GM19025 (cell line): Measurements from ENCODE around the gene CCDC6.
"Not testable (repeated sequence)": the region's sequence is repeated elsewhere in the genome, so short reads cannot be mapped to it uniquely, and the experiment has no call there.

ENCODE experiments used
- ATAC-seq: cut with Tn5 transposase; IDR thresholded peaks from one replicate; pipeline ENCODE4 v1.9.1; 2021; ENCODE audit warnings: mild to moderate bottlenecking, low read depth, moderate library complexity; ENCODE audit not compliant: unreplicated experiment

CCDC6 gene

DNA sequence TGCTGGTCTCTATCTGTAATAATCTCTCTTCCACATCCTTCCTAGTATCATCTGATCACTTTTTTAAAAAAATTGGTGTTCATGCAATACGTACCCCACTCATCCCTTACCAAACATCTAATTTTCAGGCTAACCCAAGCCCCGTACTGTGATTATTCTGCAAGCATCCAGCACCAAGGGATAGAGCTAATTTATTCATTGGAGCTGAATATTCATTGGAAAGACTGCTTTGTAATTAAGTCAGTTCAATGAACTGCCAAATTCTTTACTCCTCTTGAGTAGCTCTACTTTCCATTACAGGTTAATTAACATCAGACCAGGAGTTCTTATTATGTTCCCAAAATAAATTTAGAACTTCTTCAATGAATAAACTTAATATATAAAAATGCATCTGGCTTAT is 86.7 kb downstream of the CCDC6 start:
- ATAC-seq = no peak

DNA sequence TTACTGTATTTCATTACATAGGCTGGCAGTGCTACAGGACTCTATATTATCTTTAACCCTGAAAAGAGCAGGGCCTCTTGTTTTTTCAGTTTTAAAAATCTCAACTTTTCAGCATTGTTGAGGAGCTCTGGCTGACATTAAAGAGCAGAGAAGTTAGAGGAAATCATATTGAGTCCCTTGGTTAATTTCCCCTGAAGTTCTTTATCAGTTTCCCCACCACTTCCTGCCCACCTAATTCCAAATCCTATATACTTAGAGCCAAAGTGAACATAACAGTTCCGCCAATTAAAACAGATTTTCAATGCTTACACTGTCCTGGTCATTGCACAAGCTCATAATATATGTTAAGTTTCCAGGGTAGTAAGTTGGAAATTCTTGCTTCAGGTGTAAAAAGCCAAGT is 87.1 kb downstream of the CCDC6 start:
- no peak for ATAC-seq

DNA sequence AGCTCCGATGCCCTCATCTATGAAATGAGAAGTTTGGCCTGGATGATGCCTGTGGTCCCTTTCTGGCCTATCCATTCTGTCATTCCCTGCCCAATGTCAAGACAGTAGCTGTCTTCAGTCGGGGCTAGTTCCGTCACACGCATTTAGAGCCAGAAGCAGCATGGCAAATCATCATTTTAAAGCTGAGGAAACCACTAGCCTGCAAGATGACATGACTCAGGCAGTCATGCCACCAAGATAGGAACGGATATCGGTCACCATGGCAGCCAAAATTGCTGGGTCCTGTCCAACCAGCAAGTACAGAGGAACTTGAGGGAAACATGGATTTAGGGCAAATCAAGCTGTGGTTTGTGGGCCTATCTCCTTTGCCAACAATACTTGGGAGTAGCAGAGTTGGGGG is 88.6 kb downstream of the CCDC6 start:
- no peak for ATAC-seq

DNA sequence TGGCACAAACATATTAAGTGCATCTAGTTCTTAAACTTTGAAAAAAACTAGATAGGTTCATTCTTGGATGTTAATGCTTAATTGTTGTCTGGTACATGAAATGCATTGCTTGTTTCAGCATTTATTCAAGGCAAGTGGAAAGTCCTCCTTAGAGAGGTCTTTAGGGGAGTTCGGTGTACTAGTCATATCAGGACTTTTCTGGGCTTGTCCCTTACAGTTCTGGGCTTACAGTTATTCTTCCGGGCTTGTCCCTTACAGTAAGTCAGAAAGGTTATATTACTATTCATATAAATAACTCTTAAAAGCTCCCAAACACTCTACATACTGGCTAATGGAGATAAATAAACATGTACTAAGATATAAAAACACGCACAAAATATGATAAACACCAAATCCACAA is 91.5 kb downstream of the CCDC6 start:
- ATAC-seq = no peak

DNA sequence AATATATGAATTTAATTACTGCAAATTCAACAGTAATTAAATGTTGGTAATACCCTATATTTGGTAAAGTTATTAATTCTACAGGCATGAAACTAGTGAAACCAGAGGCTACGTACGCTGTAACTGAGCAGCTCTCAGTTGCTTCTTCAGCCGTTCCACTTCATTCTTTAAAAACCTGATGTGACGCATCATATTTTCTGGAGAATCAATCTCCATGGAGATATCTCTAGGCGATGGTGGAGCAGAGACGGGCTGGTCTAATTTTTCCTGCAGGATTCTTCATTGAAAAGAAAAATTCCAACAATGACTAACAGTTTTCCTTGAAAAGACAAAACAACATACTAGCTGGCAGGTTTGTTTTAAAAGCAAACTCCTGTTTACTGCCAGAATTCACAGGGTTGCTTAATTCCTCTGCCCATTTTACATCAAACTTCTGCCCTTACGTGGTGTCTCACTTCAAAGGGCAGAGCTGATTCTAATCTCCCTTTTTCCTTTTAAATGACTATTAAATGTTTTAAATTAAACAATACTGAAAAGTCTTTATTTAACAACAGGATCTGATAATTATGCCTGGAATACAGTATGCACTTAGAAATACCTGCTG is 93.7 kb downstream of the CCDC6 start:
- no peak for ATAC-seq

DNA sequence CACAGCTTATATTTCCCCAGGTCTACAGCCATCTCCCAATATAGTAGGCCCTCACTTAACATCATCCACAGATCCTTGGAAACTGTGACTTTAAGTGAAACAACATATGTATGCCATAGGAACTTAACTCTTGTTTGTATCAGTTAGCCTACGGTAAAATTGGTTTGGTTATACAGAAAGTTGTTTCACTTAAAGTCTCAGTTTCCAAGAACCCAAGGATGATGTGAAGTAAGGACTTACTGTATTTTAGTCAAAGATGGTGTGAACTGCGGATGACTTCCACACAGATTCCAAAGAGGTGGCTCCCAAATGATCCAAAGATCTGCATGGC is 96.7 kb downstream of the CCDC6 start:
- ATAC-seq = no peak

DNA sequence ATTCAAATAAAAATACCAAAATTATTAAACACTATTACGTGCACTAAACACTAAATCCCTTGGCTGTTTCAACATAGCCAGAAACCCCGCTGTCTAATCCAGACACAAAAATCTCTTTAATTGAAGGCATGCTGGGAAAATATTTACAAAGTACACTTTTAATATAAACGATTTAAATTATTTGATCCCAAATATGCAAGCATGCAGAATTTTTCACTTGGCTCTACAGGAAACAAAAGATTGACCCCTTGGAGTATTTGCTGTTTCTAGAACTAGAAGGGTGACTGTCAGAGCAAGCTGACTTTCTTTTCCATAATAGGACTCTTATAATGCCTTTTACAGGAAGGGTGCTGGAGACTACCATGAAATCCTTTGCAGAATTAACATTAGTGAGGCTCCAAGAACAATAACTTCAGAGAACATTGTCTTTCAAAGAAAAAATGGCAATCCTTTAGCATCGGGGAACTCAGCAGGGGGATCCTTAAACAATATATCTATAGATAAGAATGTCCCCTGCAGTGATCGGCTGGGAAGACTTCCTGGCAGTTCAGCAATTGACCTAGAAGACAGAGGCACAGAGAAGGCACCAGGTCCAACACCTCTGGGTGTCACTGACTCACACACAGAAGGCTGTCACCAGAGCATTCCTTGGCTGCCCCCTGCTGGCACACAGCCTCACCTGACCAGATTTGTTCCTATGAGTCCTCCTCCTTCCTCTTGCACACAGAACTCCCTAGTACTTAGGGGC is 97.3 kb downstream of the CCDC6 start:
- ATAC-seq = peak; percentile 92

DNA sequence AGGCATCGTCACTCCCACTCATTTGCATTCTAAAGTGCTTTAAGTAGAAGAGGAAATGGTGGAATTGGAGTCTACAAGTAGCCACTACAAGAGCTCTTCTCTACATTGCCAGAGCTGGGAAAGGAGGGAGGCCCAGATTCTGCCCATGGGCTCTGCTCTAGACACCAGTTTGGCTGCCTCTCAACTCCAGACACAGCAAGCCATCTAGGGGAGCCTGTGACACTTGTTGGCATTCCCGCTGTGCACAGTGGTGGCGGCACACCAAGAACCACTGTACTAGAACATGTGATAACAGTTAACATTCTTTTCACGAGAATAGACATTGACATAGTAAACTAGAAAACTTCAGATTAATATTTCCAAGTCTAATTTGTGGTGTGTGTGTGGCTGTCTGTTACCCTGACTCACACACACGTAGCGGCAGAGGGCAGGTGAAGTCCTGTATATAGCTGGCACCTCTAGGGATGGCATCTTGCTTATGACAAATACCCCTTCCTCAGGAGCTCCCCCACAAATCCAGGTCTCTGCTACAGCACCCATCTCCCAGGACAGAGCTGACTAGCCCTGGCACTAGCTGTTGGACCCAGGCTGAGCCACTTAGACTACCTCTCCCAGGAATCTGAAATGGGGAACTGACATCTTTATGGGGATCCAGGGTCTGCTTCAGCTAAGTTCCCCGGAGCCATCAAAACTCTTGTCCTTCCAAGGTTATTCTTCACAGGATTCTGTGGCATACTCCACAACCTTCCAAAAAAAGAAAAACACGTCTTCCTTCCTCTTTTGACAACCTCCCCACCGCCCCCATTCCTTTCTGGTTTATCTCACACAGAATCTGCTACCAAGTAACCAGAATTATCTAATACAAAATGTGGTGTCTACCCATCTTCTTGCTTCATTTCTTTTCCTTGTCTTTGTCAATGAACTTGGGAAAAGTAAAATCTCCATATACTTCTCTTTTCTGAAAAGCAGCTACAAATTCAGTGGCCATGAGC is 98.4 kb downstream of the CCDC6 start:
- ATAC-seq = no peak

DNA sequence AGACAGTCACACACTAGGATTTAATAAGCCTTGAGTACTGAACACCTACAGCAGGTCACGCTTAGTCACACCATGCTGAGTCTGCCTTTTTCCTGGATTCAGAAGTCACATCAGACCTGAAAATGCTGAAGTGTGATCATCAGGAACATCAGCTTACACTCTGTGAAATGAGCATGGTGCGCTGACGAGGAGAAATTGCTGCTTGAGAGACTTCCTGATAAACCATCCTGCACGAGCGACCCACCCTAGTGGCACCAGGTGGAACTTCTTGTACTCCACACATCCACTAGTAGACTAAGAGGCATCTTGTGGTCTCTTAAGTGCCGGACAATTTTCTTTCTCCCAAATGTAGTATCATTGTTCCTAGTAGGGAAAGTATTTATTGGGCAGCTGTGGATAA is 101.3 kb downstream of the CCDC6 start:
- ATAC-seq = no peak

DNA sequence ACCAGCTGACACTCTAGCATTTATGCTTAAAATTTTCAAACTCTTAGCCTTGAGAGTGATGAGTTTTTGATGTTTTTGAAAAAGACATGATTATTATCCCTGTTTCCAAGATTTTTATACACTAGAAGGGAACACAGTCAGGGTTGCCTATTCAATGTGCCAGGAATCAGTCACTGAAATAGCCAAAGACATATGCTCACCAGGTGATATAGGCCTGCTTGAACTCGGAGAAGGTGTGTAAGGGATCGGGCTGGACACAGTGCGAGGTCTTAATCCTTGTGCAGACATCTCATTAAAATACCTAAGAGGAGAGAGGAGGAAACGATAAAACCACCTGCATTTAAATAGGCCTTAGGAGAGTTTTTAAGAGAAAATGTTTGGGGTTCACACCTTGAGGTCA is 102.1 kb downstream of the CCDC6 start:
- ATAC-seq = no peak

DNA sequence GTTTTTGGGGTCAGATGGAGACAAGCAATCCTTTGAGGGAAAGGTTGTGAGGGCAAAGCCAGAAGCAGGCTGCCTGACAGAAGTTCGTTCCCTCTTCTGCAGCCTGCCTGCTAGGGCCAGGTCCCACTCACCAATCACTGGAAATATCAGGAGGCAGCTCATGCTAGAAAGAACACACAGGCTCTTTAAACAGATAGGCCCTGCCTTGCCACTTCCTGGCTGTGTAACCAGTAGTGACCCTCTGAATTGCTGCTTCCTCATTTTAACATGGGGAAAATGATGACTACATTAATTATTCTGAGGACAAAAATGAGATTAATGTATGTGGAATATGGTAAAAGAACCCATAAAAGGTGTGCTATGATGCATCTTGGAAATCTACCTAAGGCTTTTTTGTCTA is 102.6 kb downstream of the CCDC6 start:
- ATAC-seq = no peak

DNA sequence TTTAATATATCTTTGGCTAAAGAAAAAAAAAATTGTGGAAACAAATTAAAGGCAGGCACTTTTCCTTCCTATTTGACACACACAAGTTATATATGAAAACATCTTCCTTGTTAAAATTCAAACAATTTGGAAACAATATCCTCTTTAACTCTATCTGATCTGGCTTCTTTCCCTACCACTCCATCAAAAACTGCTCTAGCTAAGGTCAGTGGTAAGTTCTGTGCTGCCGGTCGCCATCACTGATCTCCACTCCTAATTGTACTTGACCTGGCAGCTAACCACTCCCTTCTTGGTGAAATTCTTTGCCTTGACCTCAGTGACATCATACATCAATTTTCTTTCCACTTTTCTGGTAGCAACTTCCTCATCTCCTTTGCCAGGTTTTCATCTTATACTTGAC is 105.2 kb downstream of the CCDC6 start:
- ATAC-seq = no peak

DNA sequence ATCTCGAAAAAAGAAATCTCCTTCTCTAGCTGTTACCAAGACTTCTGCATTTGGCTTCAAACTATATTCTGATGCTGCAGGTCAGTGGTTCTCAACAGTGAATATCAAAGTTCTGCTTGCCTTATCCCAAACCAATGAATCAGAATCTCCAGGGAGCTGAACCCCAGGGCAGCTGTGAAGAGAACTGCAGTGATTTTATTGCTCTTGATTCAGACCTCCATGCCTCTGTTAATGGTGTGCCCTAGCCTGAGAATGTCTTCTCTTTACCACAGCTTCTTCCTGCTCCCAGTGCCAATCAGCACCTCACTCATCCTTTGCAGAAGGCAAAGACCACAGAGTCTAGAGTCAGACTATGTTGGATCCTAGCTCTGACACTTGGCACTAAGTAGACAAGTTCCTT is 106.9 kb downstream of the CCDC6 start:
- no peak for ATAC-seq

DNA sequence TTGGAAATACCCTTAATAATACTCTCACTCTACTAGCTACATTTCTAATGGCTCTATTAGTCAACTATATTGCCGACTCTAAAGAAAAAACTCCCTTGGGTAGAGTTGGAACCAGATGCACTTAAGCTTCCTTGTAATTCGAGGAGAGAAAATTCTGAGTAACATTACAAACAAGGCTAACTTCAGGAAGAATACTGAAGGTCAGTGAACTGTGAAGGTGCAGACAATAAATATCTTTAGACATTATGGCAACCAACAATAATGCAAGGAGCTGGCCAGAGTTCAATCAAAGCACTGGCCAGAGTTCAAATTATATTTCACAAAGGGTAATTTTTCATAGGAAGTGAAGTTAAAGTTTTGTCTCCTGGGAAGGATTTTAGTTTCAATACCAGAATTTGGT is 112.4 kb downstream of the CCDC6 start:
- no peak for ATAC-seq

DNA sequence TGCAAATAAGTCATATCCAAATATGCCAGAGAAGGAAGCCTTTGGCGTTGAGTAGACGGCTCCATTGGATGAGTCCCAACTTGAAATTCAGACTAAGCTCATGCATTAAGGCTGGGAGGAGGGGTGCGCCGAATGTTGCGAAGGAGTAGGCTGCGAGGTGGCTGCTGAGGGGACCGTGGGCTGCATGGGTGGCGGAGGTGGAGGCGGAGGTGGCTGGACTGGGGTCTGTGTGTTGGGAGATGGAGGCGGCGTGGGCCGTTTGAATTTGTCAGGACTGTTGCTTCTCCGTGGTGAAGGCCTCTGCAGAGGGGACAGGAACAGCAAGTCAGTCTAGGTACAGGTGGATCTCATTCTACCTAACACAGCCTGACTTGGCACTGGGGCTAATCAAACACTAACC is 113.5 kb downstream of the CCDC6 start:
- no peak for ATAC-seq

DNA sequence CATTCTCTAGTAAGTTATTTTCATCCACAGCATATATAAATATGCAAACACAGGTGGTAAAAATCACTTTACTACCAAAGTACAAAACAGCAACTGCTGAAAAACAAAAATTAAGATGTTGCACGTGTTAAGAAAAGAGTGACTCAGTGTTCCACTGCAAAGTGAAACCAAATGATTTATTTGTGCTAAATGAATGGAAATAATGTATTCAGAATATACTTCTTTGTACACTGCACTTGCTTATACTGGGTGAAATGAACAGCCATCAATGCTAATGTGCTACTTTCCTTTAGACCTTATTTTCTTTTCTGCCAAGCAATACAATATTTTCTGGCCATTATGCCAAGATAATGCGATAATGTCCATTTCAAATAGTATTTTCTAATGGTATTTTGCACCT is 114.8 kb downstream of the CCDC6 start:
- ATAC-seq = no peak

DNA sequence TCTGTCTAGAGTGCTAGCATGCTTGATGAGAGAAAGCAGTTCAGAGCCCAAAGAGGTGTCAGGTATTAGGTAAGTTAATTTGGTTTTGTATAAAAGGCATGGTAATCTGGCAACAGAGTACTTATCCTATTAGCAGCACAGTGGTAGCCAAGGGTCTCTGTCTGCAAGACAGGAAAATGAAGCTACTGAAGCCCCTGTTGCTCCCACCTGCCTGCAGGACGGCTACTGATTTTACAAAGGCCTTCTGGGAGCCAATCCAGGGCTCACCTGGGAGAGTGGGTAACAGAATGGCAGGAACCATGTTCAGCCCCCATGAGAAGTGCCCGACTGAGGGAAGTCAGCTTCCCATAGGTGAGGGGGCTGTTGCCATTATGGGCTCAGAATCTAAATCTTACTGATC is 116.3 kb downstream of the CCDC6 start:
- ATAC-seq = not testable (repeated sequence)

DNA sequence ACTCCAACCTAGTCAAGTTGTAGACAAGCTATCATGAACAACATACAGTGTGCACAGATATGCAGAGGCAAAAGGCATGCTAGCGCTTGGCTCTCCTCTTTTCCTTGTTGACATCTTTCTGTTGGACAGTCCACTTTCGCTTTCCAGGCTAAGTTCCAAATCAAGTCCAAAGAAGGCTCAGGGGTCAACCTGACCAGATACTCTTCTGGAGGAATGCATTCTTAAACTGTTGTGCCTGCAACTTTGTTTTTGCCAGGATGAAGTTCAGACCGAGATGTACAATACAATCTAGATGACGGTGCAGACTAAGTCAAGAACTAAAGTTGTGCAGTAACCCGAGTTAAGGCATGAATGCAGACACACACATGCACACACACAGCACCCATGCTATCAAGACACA is 117.4 kb downstream of the CCDC6 start:
- ATAC-seq = not testable (repeated sequence)

DNA sequence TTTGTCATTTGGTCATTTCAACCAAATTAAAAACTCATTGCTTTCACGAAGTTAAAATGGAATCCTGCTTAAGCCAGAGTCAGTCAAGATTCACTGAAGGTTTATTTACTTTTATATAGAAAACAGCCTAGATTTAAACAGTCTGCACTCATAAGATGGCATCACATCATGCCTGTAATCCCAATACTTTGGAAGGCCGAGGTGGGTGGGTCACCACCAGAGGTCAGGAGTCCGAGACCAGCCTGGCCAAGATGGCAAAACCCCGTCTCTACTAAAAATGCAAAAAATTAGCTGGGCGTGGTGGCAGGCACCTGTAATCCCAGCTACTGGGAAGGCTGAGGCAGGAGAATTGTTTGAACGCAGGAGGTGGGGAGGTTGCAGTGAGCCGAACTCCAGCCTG is 119.3 kb downstream of the CCDC6 start:
- not testable (repeated sequence) for ATAC-seq

DNA sequence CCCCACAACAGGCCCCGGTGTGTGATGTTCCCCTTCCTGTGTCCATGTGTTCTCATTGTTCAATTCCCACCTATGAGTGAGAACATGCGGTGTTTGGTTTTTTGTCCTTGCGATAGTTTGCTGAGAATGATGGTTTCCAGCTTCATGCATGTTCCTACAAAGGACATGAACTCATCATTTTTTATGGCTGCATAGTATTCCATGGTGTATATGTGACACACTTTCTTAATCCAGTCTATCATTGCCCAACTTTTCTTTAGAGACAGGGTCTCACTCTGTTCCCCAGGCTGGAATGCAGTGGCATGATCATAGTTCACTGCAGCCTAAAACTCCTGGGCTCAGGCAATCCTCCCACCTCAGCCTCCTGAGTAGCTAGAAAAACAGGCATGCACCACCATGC is 120.9 kb downstream of the CCDC6 start:
- ATAC-seq = not testable (repeated sequence)

DNA sequence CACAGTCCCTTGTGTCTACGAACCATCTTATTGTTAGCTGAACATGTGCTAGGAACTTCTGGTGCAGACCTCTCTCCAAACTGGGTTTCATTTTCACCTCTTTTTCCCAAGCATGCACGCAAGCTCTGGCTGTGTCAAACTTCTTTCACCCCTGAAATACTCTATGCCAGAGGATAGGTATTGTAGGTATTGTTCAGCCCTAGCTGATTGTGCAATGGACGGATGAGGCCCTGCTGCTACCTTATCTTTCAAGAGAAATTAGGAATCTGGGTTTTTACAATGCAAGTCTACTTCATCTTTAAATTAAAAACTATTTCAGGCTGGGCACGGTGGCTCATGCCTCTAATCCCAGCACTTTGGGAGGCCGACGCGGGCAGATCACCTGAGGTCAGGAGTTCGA is 124.8 kb downstream of the CCDC6 start:
- ATAC-seq = no peak
